Putamen (tissue), 1 donor: ENCODE results near the gene PRKAR1B.
A peak's percentile ranks its signal among the peaks of the same experiment; 100 is the strongest.

Experiments used
- DNase-seq: peaks from one replicate; pipeline ENCODE4 v3.0.0-alpha.2; 2016; ENCODE audit warnings: low spot score

Gene PRKAR1B

DNA sequence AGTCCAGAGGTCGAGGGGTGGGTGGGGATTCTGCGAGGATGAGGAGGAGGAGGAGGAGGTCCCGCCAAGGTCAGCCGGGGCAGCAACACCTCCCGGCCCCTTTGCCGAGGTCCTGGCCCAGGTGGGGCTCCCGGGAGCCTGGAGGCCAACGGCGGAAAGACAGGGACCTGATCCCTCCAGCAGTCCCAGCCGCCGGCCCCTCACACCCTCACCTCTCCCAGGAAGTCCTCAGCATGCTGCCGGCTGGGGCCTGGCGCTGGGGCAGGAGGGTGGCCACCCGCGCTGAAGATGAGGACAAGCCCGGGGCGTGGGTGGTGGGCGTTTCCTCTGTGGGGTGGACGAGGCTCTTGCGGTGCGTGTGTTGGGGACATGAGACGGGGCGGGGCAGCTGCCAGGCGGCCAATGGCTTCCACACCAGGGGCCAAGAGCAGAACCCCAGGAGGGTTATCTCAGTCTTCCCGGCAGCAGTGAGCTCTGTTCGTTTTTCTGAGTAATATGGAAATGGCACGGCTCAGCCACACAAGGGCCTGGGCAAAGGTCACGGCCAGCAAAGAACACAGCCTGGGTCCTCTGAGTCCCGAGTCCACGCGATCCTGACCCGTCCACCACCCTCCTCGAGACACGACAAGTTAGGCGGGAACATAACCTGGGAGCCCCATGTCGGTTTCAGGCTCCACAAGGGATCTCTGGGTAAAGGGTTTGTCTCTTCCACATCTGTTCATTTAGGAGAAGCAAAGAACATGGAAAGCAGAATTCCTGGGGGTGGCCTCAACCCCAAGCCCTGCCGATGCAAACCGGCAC, 124.5 kb downstream of the PRKAR1B start:
- no peak for DNase-seq

DNA sequence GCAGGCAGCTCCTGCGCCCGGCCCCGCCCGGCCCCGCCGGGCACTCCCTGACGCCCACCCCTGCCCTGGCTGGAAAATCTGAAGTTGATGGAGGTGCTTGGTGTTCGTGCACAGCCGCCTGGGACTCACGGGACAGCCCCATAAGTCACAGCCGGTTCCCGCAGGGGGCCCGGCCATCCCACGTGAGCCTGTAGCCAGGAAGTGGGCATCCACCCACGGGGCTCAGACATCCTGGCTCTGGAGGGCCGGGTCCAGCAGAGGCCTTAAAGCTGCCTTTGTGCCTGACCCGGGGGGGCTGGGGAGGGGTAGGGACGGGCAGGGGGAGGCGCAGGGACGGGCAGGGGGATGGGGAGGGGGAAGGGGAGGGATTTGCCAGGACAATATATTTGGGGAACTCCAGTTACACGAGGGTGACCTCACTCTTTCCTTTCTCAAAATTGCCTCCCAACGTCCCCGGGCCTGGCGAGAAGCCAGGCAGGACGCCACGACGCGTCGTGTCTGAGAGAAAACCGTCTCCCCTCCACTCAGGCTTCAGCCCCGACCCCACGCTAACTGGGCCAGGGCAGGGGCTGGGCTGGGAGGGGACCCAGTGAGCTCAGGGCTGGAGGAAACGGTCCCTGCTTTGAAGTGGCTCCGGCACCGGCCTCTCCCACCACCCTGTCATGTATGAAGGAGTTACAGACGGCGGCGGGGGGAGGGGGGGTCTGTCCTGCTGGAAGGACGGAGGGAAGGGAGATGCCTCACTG, 125.3 kb downstream of the PRKAR1B start:
- DNase-seq: no peak

DNA sequence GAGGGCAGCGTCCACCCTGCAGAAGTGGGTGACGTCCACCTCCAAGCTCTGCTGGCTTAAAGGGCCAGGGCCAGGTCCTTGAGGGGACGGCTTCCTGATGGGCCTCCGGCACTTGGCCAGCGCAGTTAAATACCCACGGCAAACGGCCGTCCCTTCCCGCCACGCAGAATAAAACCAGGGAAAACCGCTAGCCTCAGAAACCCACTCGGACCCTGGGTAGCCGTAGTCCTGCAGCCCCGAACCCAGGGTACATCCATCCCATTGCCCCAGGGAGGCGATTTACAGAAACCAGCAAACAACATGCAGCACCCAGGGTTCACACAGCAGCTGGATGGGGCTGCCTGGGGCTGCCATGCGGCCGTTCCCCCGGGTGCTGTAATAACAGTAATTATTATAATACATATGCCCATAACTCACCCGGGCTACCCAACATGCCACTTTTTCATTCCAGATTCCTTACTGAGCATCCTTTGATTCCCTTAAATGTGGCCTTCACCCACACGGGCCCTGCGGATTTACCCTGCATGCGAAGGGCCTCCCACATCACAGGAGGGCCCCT, 126.0 kb downstream of the PRKAR1B start:
- no peak for DNase-seq

DNA sequence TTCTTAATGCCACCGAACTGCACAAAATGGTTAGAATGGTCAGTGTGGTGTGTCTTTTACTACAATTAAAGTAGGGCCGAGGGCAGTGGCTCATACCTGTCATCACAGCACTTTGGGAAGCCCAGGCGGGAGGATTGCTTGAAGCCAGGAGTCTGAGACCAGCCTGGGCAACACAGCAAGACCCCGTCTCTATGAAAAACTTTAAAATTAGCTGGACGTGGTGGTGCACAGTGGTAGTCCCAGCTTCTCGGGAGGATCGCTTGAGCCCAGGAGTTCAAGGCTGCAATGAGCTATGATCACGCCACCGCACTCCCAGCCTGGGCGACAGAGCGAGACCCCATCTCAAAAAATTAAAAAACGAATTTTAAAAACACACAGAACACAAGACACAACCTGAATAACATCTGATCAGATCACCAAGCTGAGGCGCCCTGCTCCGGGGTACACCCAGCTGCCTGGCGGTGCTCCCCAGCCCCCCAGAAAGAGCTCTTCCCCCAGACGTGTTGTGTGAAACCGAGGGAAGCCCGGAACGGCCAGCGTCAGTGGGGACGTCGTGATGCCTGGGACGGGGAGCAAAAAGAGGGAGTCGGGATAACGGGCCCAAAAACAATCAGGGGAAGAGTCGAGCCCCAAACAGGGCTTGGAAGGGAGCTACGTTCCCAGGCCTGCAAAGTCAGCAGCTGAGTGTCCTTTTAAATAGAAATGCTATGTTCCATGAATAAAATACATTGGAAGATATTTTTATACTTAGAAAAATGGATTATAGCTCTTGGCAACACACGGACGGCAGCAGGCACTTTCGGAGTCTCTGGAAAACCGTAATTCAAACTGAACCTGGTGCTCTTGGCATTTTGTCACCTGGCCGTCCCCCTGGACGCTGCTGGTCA, 126.7 kb downstream of the PRKAR1B start:
- DNase-seq: no peak

DNA sequence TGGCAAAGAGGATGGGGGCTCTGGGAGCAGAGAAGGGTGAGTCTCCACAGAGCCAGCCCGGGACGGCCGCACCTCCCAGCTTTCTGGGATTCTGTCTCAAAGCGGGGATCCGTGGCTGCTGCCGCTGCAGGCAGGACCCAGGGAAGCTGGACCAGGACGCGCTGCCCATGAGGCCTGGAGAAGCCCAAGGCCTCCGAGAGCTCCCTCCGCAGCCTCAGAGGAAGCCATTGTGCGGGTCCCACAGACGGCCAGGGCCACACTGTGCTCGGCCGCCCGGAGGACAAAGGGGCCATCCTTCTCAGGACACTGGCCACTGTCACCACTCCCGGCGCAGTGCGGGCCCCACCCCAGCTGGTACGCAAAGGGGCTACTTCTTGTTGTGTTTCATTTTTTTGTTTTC, 128.2 kb downstream of the PRKAR1B start:
- DNase-seq: no peak

DNA sequence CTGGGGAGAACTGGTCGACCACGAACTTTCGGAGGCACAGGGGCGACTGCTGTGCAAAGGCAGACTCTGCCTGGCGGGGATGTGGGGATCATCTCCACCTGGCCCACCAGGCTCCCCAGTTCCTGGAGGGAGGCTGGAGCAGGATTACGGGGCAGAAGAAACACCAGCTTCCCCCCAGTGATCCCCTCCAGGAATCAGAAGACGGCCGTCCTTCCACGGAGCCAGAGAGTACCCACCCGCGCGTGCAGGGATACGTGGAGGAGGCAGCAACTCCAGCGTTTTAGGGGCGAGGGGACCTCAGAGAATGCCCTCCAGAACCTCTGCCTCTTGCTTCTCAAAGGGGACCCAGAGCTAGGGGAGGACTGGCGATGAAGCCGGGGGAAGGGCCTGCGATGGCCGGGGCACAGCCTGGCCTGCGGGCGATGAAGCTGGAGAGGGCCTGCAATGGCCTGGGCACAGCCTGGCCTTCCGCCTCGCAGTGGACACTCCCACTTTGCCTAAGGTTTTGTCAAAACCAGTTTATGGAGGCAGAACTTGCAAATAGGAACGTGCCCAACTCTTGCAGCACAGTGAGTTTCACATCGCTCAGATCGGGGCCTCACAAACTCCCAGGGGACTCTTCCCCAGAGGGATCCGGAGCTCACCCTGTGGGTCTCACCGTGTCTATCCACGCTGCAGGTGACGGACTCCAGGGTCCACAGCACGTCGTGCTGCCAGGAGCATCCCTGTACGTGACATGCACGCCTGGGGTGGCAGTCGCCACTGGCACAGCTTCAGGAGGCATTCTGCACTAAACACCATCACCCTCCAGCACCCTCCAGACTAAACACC, 129.5 kb downstream of the PRKAR1B start:
- no peak for DNase-seq

DNA sequence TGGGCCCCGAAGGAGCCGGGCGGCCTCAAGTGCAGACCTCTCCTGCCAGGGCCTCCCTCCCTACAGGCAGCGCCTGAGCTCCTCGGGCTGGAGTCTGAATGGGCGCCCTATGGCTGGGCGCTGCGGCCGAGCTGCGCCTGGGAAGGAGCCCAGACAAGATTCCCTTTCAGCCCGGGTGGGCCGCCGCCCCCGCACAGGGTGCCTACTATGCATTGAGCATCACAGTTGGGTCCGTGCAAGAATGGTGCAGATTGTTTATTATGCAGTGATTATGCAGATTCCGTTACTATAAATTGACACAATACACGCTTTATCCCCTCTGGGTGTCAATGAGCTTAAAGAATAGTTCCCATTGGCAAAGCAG, 130.3 kb downstream of the PRKAR1B start:
- peak; percentile 77 for DNase-seq

DNA sequence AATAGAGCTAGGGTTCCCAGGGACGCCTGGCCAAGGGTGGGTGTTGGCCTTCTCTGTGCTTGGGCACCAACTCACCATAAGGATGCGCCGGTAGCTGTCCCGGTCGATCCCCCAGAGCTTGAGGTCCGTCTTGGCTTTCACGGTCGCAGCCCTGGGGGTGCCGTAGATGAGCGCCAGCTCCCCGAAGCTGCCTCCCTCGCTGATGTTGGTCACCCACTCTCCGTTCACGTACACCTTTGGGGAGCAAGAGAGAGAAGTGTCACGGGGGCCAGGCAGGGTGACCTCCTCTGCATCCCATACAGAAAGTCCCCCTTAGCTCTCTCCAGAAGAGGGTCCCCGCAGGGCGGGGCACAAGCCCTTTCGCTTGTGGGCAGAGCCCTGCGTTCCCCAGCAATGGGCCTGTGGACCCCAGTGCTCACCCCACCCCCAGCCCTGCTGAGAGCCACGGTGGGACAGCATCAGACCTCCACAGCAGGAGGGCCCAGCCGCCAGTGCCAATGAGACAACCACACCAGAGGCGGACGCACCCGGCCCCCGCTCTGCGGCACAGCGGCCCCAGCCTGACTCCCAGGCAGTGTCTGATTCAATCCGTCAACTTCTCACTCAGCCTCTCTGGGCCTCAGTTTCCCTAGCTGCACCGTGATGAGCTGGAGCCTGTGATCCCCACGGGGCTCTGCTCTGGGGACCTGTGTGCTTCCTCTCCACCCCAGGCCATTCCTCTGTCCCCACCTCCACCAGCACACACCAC, 130.8 kb downstream of the PRKAR1B start:
- no peak for DNase-seq

DNA sequence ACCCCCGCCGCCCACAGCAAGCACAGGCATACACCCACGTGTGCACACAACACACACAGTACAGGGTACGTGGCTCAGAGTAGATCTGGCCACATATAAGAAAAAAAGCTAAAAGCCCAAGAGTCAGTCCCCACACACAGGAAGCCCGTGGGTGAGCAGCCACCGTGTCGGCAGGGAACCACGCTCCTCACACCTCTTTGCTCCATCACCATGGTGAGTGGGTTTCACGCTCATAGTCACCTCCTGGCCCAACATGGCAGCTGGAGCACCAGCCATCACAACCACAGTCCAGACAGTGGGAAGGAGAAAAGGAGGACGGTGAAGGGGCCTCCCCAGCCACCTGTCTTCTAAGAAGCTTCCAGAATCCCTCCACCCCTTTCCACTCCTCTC, 131.5 kb downstream of the PRKAR1B start:
- DNase-seq: no peak

DNA sequence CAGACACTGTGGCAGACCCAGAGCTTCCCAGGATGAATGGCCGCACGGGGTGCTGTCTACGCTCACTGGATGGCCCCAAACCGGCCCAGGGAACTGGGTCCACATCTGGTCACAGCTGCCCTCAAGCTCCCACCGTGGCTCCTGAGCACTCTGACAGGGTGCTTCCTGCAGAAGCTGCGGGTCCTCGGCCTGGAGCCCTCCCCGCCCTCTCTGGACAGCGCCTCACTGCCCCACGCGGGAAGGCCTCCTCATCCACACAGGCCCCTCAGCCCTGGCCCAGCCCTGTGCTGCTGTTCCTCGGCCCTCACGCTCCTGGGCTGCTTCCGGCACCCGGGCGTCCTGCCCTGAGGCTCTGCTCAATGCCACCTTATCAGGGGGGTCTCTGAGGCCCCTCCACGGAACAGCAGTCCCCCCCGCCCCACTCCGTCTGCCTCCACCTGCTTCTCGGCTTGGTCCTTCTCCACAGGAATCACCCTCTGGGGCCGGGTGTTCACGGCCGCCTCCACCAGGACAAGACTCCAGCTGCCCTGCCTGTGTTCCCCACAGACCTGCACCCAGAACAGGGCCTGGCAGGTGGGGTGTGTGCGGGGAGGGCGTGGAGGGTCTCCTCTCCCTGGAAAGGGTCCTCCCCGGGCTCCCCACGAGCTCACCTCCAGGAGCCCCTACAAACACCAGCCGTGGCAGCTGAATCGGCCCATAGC, 132.0 kb downstream of the PRKAR1B start:
- no peak for DNase-seq

DNA sequence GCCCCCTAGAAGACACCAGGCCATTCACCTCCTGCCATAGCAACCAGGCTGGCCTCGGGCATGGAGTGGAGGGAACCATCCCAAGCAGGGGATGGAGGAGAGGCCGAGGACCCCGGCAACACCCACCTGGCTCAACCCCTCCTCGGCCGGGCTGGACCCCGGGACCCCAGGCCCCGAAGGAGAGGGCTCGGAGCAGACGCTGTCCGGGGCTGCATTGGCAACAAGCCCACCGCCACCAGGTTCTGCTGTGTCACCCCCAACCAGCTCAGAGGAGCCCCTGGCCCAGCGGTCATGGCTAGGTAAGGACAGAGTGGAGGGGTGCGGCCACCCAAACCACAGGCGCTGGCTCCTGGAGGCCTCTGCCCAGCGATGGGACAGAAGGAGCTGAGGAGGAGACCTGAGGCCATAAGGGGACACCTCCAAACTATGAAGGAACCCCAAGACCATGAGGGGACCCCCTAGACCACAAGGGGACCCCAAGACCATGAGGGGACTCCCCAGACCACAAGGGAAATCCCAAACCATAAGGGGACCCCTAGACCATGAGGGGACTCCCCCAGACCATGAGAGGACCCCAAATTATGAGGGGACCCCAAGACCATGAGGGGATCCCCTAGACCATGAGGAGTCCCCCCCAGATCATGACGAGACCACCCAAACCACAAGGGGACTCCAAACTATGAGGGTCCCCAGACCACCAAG, 132.7 kb downstream of the PRKAR1B start:
- DNase-seq: no peak

DNA sequence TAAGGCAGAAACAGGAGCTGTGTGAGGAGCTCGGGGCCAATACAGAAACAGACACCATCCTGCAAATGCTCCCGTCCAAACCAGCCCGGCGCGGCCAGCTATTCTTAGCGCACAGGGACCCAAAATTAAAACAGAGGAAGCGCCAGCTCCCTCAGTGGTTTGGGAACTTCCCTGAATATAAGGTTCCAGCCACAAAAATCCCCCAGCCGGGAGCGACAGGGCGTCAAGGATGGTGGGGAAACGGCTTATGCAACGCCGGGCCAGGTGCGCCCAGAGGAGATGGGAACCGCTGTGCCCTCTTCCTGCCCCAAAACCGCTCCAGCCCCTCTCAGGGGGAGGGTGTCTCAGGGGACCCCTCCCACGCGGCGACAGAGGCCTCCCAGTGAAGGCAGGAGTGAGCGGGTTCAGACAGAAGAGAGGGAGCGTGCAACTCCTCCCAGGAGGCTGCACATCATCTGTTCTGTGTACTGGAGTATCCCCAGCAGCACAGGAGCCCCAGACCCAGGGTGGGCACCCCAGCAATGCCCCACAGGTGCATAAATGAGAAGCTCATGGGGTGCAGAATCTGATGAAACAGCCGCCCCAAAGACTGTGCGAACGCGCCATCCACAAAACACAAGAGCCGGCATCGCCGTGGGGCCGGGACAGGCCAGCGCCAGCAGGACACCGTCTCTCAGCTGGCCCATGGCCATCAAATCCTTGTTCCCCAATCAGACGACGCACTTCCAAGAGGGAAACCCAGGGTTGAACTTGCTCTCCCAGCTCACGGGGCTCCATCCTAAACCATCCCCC, 133.6 kb downstream of the PRKAR1B start:
- DNase-seq: no peak

DNA sequence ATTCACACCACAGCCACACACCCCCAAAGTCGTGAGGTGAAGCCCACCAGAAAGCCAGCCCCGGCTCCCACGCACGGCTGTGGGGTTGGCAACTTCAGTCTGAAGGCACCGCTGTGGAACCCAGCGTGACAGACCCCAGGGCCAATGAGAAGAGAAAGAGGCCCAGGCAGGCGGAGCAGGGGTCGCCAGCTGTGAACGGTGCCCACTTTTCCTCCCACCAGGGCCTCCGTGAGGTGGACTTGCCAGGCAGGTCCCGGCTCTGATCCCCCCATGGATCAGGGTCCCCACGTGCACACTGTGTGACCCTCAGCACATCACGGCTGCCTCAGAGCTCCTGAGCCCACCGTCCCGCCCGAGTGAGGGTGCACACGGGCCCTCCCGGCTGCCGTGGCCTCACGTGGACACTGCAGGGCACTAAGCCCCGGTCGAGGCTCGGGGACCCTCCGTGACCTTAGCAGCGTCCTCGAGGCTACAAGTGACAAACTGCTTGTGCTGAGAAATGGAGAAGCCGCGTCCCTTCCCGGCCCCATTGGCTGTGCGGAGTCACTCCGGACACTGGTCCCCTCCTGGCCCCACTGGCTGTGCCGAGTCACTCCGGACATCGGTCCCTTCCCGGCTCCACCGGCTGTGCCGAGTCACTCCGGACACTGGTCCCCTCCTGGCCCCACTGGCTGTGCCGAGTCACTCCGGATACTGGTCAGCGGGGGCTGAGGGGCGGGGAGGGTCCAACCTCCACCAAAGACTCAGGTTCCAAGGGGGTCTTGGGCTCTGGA, 135.0 kb downstream of the PRKAR1B start:
- no peak for DNase-seq

DNA sequence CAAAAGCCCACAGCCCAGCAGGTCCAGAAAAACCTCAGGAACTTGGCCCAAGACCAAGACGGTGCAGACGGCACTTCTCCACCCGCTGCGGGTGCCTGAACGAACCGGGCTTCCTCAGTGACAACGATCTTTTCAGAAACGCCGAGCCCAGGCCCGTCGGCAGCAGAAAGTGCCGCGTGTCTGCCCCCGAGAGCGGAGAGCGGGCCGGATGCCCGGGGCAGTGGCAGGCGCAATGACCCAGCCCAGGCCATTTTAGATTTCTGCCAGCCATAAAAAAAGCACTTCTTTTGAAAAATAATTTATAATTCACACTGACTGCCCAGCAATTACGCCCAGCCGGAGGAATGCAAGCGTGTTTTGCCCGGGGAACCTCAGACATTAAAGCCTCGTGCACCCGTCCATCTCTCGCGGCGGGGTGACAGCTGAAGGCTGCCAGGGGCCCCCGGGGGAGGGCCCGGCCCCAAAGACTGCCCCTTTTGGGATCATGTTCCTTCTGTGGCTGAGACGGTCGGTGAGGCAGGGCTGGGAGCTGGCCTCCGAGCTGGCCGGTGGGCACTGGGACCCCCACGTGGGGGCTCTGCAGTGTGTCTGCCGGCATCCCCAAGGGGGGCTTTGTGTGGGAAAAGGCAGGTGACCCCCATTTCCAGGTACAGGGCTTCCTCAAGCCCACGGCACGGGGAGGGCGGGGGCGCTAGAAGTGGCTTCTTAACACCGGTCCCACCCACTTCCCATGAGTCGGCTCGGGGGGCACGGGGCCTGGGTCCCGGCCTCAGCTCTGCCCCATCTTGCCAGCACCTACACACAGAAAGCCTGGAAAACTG, 136.1 kb downstream of the PRKAR1B start:
- no peak for DNase-seq

DNA sequence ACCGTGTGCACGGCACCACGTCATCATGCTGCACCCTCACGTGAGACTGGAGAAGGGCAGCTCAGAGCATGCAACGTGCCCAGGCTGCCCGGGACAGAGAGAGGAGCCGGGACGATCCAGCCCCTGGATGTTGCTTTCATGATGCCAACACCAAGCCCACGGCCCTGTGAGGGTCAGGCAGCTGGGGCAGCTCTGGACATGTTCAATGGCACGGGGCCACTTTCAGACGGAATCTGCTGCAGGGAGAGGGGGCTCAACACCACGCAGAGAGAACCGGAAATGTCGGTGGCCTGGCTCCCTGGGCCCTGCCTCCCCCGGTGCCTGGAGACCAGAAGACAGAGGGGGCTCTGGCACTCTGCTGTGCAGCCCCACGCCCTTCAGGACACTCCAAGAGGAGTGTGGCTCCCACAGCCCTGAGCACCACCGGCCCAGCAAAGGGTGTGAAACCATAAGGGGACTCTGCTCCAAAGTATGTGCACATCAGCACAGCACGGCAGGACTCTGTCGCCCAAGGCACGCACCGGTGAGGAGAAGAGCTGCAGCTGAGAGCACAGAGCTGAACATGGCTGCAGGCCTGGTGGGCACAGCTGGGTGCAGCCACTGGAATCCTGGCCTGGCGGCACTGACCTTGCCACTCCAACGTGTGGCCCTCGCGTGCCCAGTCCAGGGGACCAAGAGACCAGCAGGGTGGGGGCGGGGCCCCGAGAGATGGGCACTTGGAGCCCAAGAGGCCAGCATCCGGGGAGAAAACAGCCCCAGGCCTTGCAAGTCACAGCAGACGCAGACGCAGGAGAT, 137.1 kb downstream of the PRKAR1B start:
- no peak for DNase-seq

DNA sequence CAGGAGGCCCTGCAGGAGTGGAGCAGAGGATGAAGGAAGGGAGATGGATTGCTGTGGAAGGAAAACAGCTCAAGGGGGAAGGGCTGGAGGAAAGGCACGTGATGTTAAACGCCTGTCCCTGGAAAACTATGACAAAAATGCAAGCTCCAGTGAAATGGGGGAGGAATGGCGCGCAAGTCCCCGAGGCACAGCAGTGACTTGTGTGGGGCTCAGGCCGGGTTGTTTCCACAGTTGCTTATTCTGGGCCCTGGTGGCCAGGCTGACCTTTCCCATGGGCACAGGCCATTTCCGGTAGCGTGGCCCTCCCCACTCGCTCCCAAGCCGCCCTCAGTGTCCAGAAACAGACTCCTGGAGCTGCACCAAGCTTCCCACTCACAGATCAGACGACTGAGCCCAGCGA, 139.3 kb downstream of the PRKAR1B start:
- no peak for DNase-seq
